Coronary artery (tissue), 2 donors: ENCODE data around the gene FBXO21.
"Not testable (repeated sequence)": the region's sequence is repeated elsewhere in the genome, so short reads cannot be mapped to it uniquely, and the experiment has no call there.

Source experiments
- DNase-seq: peaks from one replicate; pipeline ENCODE4 v3.0.0-alpha.2; 2017; ENCODE audit warnings: low spot score
- H3K27ac ChIP-seq, 2 donors: fragments of 200-600 bp; sonication (generic); one replicate each; pipeline ENCODE4 v1.5.1; 2016 to 2019
- H3K4me3 ChIP-seq: fragments of 200-600 bp; sonication (generic); 2 replicates; pipeline ENCODE4 v1.5.1; 2016; ENCODE audit warnings: mild to moderate bottlenecking, moderate library complexity
- CTCF ChIP-seq: fragments of 200-600 bp; sonication (generic); IDR thresholded peaks from one replicate; pipeline ENCODE4 v1.5.1; 2019; ENCODE audit warnings: antibody characterized with exemption

Gene FBXO21

GRCh38 chr12:117227000-117227653 lies 36.9 kb upstream of the FBXO21 start:
- no peak overlapping the region for H3K27ac ChIP-seq
- H3K4me3 ChIP-seq, result no peak overlapping the region
- TF ChIP-seq CTCF, result no peak
- no peak for DNase-seq

- H3K27ac ChIP-seq, result no peak overlapping the region
- no peak for DNase-seq
- no peak for TF ChIP-seq CTCF
- no peak overlapping the region for H3K4me3 ChIP-seq
These were observed 36.2 kb upstream of the FBXO21 start for GRCh38 chr12:117226505-117226904.

GRCh38 chr12:117225179-117225578 lies 34.9 kb upstream of the FBXO21 start:
- Histone ChIP-seq H3K4me3 (no peak overlapping the region), H3K27ac (no peak overlapping the region)
- no peak for TF ChIP-seq CTCF
- DNase-seq, result no peak

GRCh38 chr12:117220947-117221346 lies 30.7 kb upstream of the FBXO21 start:
- not testable (repeated sequence) for H3K4me3 ChIP-seq, DNase-seq, H3K27ac ChIP-seq

- TF ChIP-seq CTCF, result no peak
- DNase-seq, result no peak
- H3K27ac ChIP-seq, result no peak overlapping the region
- no peak overlapping the region for H3K4me3 ChIP-seq
These were observed 27.9 kb upstream of the FBXO21 start for GRCh38 chr12:117218149-117218548.

- DNase-seq, result no peak
- no peak for TF ChIP-seq CTCF
- Histone ChIP-seq H3K27ac (no peak overlapping the region), H3K4me3 (no peak overlapping the region)
These were observed 26.4 kb upstream of the FBXO21 start for GRCh38 chr12:117216686-117217085.

GRCh38 chr12:117214797-117215196 lies 24.5 kb upstream of the FBXO21 start:
- Histone ChIP-seq H3K27ac (no peak overlapping the region), H3K4me3 (no peak overlapping the region)
- no peak for TF ChIP-seq CTCF
- DNase-seq, result no peak
